H1 (cell line): Measurements from ENCODE around the gene GNAO1. TPM values are rescaled to one million over a fixed set of nuclear protein-coding genes. Genes with fewer than 3 reads are reported as not detected.

Experiments used
- CTCF ChIA-PET: fragments of 300-600 bp; sonication (Branson Sonifier 250); formaldehyde crosslinking; loops from one replicate; lab custom pipeline; 2021; ENCODE audit not compliant: partially characterized antibody; lab: Charles Lee
- POLR2A ChIA-PET: fragments of 300-600 bp; sonication (Branson Sonifier 250); formaldehyde crosslinking; loops from one replicate; lab custom pipeline; 2021; ENCODE audit warnings: inconsistent platforms; ENCODE audit not compliant: partially characterized antibody; lab: Charles Lee
- DNase-seq, 2 experiments: peaks; one replicate each; pipeline versions ENCODE4 v3.0.0 to v3.0.0-alpha.2; 2010 to 2022; ENCODE audit warnings: low spot score in 2 of 2, low read depth in 1 of 2, mixed read lengths in 1 of 2
- FAIRE-seq: peaks from 2 replicates; lab custom pipeline; 2011; peaks lifted over from hg19 to GRCh38; lab: Jason Lieb, UNC
- H2AFZ ChIP-seq: 2 replicates; pipeline ENCODE4 v1.8.1; 2012; ENCODE audit warnings: low read length, inconsistent platforms
- H2AK5ac ChIP-seq: 2 replicates; pipeline ENCODE4 v1.6.1; 2013; ENCODE audit warnings: low read depth, low read length
- H2BK120ac ChIP-seq: replicated peaks from 2 replicates; pipeline ENCODE3; 2013; ENCODE audit warnings: low read depth, low read length, inconsistent platforms
- H2BK12ac ChIP-seq: 2 replicates; pipeline ENCODE4 v1.6.1; 2013; ENCODE audit warnings: low read depth, low read length
- H2BK15ac ChIP-seq: 2 replicates; pipeline ENCODE4 v1.6.1; 2013; ENCODE audit warnings: low read length
- H2BK20ac ChIP-seq: 2 replicates; pipeline ENCODE4 v1.6.1; 2013; ENCODE audit warnings: low read length
- H2BK5ac ChIP-seq: 2 replicates; pipeline ENCODE4 v1.6.1; 2013; ENCODE audit warnings: low read depth, low read length
- H3K14ac ChIP-seq: 2 replicates; pipeline ENCODE4 v1.6.1; 2013; ENCODE audit warnings: inconsistent platforms; ENCODE audit not compliant: insufficient read length
- H3K18ac ChIP-seq: 2 replicates; pipeline ENCODE4 v1.6.1; 2013; ENCODE audit warnings: low read length; ENCODE audit errors: extremely low read depth
- H3K23ac ChIP-seq: 2 replicates; pipeline ENCODE4 v1.6.1; 2013; ENCODE audit warnings: inconsistent platforms; ENCODE audit not compliant: insufficient read length
- H3K23me2 ChIP-seq: 2 replicates; pipeline ENCODE4 v1.6.1; 2013; ENCODE audit warnings: low read depth, low read length
- H3K27ac ChIP-seq: 2 replicates; pipeline ENCODE4 v1.6.1; 2011; ENCODE audit warnings: low read depth, low read length, inconsistent platforms
- H3K27me3 ChIP-seq, 4 experiments: replicated peaks in 1 of 4; 1 replicate in 1 of 4; 2 replicates in 3 of 4; pipeline versions ENCODE4 v1.6.1 to v1.8.1; 2011 to 2013; ENCODE audit warnings: low read length in 3 of 4, mild to moderate bottlenecking in 3 of 4, inconsistent platforms in 2 of 4, mixed read lengths in 2 of 4, moderate library complexity in 1 of 4; ENCODE audit not compliant: control insufficient read depth in 3 of 4, insufficient read depth in 3 of 4; ENCODE audit errors: extremely low read depth in 1 of 4
- H3K36me3 ChIP-seq, 4 experiments: 2 replicates each; pipeline versions ENCODE4 v1.6.1 to v1.8.1; 2011 to 2013; ENCODE audit warnings: mild to moderate bottlenecking in 4 of 4, low read length in 3 of 4, moderate library complexity in 2 of 4, control low read depth in 1 of 4, inconsistent platforms in 1 of 4; ENCODE audit not compliant: insufficient read depth in 4 of 4, control insufficient read depth in 2 of 4
- H3K4ac ChIP-seq: replicated peaks from 2 replicates; pipeline ENCODE3; 2013; ENCODE audit warnings: low read length, low read depth, mixed read lengths, inconsistent platforms; ENCODE audit not compliant: insufficient read length
- H3K4me1 ChIP-seq, 4 experiments: replicated peaks in 1 of 4; 1 replicate in 1 of 4; 2 replicates in 3 of 4; pipeline versions ENCODE4 v1.6.1 to v1.8.1; 2011 to 2013; ENCODE audit warnings: low read length in 3 of 4, inconsistent platforms in 2 of 4, mixed read lengths in 1 of 4; ENCODE audit not compliant: insufficient read depth in 4 of 4, control insufficient read depth in 3 of 4
- H3K4me2 ChIP-seq, 2 experiments: 2 replicates each; pipeline versions ENCODE4 v1.6.1 to v1.8.1; 2011 to 2013; ENCODE audit warnings: low read depth in 2 of 2, low read length in 2 of 2, control low read depth in 1 of 2, inconsistent platforms in 1 of 2, mild to moderate bottlenecking in 1 of 2; ENCODE audit not compliant: insufficient read depth in 1 of 2
- H3K4me3 ChIP-seq, 4 experiments: fragments of 200-600, 300-600 bp in 1 of 4; sonication (generic), shearing (Covaris generic), sonication (Bioruptor Twin) in 1 of 4; 2 replicates each; pipeline versions ENCODE4 v1.5.1 to v1.8.1; 2011 to 2016; ENCODE audit warnings: low read length in 4 of 4, low read depth in 3 of 4, control low read depth in 2 of 4, inconsistent platforms in 2 of 4, mild to moderate bottlenecking in 2 of 4, mixed read lengths in 1 of 4, moderate library complexity in 1 of 4; ENCODE audit not compliant: insufficient read depth in 2 of 4; ENCODE audit errors: extremely low read depth in 1 of 4
- H3K56ac ChIP-seq: replicated peaks from 2 replicates; pipeline ENCODE3; 2013; ENCODE audit warnings: low read depth, mild to moderate bottlenecking, mixed read lengths, low read length, inconsistent platforms; ENCODE audit not compliant: insufficient read length
- H3K79me1 ChIP-seq: 2 replicates; pipeline ENCODE4 v1.6.1; 2013; ENCODE audit warnings: low read depth, low read length, control low read depth
- H3K79me2 ChIP-seq, 2 experiments: 2 replicates each; pipeline versions ENCODE4 v1.6.1 to v1.8.1; 2012 to 2013; ENCODE audit warnings: low read length in 2 of 2, mild to moderate bottlenecking in 2 of 2, inconsistent platforms in 1 of 2; ENCODE audit not compliant: insufficient read depth in 2 of 2, control insufficient read depth in 1 of 2
- H3K9ac ChIP-seq, 4 experiments: replicated peaks in 1 of 4; 1 replicate in 1 of 4; 2 replicates in 3 of 4; pipeline versions ENCODE4 v1.6.1 to v1.8.1; 2011 to 2013; ENCODE audit warnings: low read depth in 3 of 4, low read length in 3 of 4, control low read depth in 2 of 4, mild to moderate bottlenecking in 2 of 4, moderate library complexity in 2 of 4, inconsistent platforms in 1 of 4; ENCODE audit errors: extremely low read depth in 1 of 4
- H3K9me3 ChIP-seq, 2 experiments: 2 replicates each; pipeline versions ENCODE4 v1.6.1 to v1.8.1; 2012 to 2013; ENCODE audit warnings: mild to moderate bottlenecking in 2 of 2, moderate library complexity in 2 of 2, control low read depth in 1 of 2, inconsistent platforms in 1 of 2, low read depth in 1 of 2, low read length in 1 of 2, mixed read lengths in 1 of 2; ENCODE audit not compliant: insufficient read depth in 2 of 2
- H4K20me1 ChIP-seq, 2 experiments: replicated peaks in 1 of 2; 2 replicates each; pipeline versions ENCODE3 to v1.8.1; 2011 to 2013; ENCODE audit warnings: inconsistent platforms in 2 of 2, low read length in 2 of 2, mild to moderate bottlenecking in 1 of 2; ENCODE audit not compliant: insufficient read depth in 2 of 2, control insufficient read depth in 1 of 2
- H4K5ac ChIP-seq: 2 replicates; pipeline ENCODE4 v1.6.1; 2013; ENCODE audit warnings: low read length, low read depth, mixed read lengths, inconsistent platforms; ENCODE audit not compliant: insufficient read length
- H4K8ac ChIP-seq: 2 replicates; pipeline ENCODE4 v1.8.0; 2013; ENCODE audit warnings: mild to moderate bottlenecking, moderate library complexity, low read length, inconsistent platforms; ENCODE audit not compliant: insufficient read depth; ENCODE audit errors: extremely low read depth
- H4K91ac ChIP-seq: replicated peaks from 2 replicates; pipeline ENCODE3; 2013; ENCODE audit warnings: low read length, mixed read lengths, inconsistent platforms; ENCODE audit not compliant: insufficient read length
- ASH2L ChIP-seq: fragments of 200-600, 300-600 bp; sonication (generic); IDR thresholded peaks from one replicate; pipeline ENCODE4 v1.7.1; 2017; ENCODE audit warnings: low read length
- CEBPB ChIP-seq: IDR thresholded peaks from 2 replicates; pipeline ENCODE4 v1.6.1; 2012; ENCODE audit warnings: low read depth, low read length
- NANOG ChIP-seq: IDR thresholded peaks from 2 replicates; pipeline ENCODE4 v1.6.1; 2011; ENCODE audit warnings: low read length, low read depth, mild to moderate bottlenecking, inconsistent platforms; ENCODE audit not compliant: insufficient read depth, poor library complexity, severe bottlenecking
- RBBP5 ChIP-seq: IDR thresholded peaks from 2 replicates; pipeline ENCODE4 v1.7.1; 2012; ENCODE audit warnings: low read depth, mild to moderate bottlenecking, inconsistent platforms, low read length, moderate library complexity, borderline replicate concordance
- RXRA ChIP-seq: IDR thresholded peaks from 2 replicates; pipeline ENCODE4 v1.6.1; 2011; ENCODE audit warnings: low read depth, mild to moderate bottlenecking, low read length, moderate library complexity; ENCODE audit not compliant: insufficient read depth
- SIN3A ChIP-seq, 2 experiments: IDR thresholded peaks in 1 of 2; conservative IDR thresholded peaks in 1 of 2; 2 replicates each; pipeline ENCODE4 v1.6.1; 2011 to 2012; ENCODE audit warnings: low read length in 2 of 2, improper control_type of control experiment in 1 of 2, low read depth in 1 of 2, mild to moderate bottlenecking in 1 of 2
- WGBS, 2 experiments: shearing (Covaris generic) in 1 of 2; methylation state at CpG; one replicate each; pipeline versions ENCODE4 v1.1.6 to v1.1.7; 2013 to 2015; ENCODE audit warnings: low lambda C conversion rate in 2 of 2, mixed read lengths in 2 of 2, inconsistent platforms in 1 of 2, low coverage in 1 of 2, missing lambda C conversion rate in 1 of 2; ENCODE audit not compliant: insufficient replicate concordance in 2 of 2, insufficient coverage in 1 of 2, insufficient read length in 1 of 2; ENCODE audit errors: extremely low coverage in 1 of 2, missing lambda C conversion rate in 1 of 2; 5-methylcytosine and 5-hydroxymethylcytosine counted together
- polyA plus RNA-seq, 7 experiments: library from polyadenylated mRNA; depleted of rRNA in 3 of 7; stranded (reverse) in 5 of 7; unstranded in 2 of 7; fragments of >200 nt in 5 of 7; fragments of 200-250 nt in 2 of 7; gene quantifications; 1 replicate in 5 of 7; 2 replicates in 1 of 7; 4 replicates in 1 of 7; pipeline versions ENCODE4 v1.2.1 to v1.2.3, GENCODE V29; 2011 to 2013; ENCODE audit warnings: missing spikeins in 2 of 7, mixed read lengths in 2 of 7
- total RNA-seq: library from RNA; stranded (reverse); fragmentation: NEBNext Ultra II Directional; extraction: Animal tissue kit (Norgen Biotek cat#: 25700); gene quantifications from 2 replicates; pipeline ENCODE4 v1.2.1, GENCODE V29; 2021

The GNAO1 gene
- total and polyA plus RNA-seq, 2 of the 8 experiments (the other 6 are each of a cell fraction or from before 2014, with no cell fraction given) = 6.7 to 34.4 TPM

DNA sequence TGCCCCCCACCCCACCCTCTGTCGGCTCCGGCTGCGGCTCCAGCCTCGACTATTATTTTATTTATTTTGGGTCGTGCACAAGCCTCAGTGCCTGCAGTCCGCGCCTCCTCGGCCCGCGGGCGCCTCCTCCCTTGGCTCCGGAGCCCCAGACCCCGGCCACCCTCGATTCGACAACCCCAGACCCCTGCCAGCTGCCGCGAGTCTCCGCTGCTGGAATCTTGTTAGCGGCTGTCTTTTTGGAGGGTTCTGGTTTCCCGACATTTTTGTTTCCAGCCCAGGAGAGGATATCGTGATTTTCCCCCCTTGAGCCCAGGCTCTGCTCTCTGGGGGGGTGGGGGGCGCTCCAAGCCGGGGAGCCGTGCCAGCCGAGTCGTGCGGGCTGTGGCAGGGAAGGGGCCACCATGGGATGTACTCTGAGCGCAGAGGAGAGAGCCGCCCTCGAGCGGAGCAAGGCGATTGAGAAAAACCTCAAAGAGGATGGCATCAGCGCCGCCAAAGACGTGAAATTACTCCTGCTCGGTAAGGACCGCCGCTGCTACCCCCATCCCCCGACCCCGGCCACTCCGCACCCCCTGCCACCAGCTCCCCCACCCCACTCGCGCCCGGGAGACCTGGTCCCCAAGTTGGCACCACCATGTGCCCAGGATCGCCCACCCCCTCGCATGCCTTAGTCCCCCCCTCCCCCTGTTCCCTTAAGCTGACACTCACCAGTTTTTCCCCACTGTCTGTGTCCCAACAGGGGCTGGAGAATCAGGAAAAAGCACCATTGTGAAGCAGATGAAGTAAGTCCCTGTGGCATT lies 746 bp downstream of the GNAO1 start:
- H3K56ac ChIP-seq = no peak overlapping the region
- H3K27me3 ChIP-seq = peaks cover 0 to 31% (median 17%) of the 10 kb centered on the region in 4 experiments; a peak in 6 of 7 replicates
- DNase-seq (peak in 1 of 2 experiments; percentile 56), FAIRE-seq (no peak)
- CTCF ChIA-PET = interaction anchor here (1.0 to 1.4 kb wide), 2 partner anchors 89 to 126 kb away, joined by 4 to 6 read pairs; no protein-coding TSS in a partner anchor
- H2BK120ac ChIP-seq = no peak overlapping the region
- no peak overlapping the region for H2AFZ ChIP-seq
- TF ChIP-seq RXRA (no peak), ASH2L (peak; percentile 30), CEBPB (no peak), NANOG (no peak), RBBP5 (0 out of 2 replicates have a peak, but pooled peaks have one; percentile 27), SIN3A (conservative IDR thresholded peaks at IDR 0.05 in 1 of 2, IDR thresholded peaks at IDR 0.05 in 1 of 2; ENCODE audit: low read depth in 1 of 2, low read length in 2 of 2) (0 out of 4 replicates have a peak, but pooled peaks of 1 of the 2 experiments have one; percentile 23)
- no peaks in the 10 kb centered on the region for H3K36me3 ChIP-seq
- H3K9me3 ChIP-seq = no peaks in the 10 kb centered on the region
- H3K4me2 ChIP-seq = peak overlapping the region; percentile 69 to 94
- peaks cover 0 to 22% of the 10 kb centered on the region in 2 experiments; a peak in 2 of 4 replicates for H3K79me2 ChIP-seq
- WGBS, 2 experiments = 4% methylated on average over 21 of the region's 46 CpGs; no CpG with 5 or more reads in 1 of the 2 experiments
- H3K23ac ChIP-seq = no peak overlapping the region
- peaks cover 4 to 8% of the 10 kb centered on the region in 2 experiments for H4K20me1 ChIP-seq
- peaks cover 5% of the 10 kb centered on the region; the same call in 1 of the 2 replicates for H3K79me1 ChIP-seq
- no peak overlapping the region for H3K14ac ChIP-seq
- H3K23me2 ChIP-seq = peaks cover 17% of the 10 kb centered on the region; the same call in 1 of the 2 replicates
- peaks cover 8 to 17% (median 13%) of the 10 kb centered on the region in 4 experiments for H3K4me1 ChIP-seq
- peak overlapping the region; percentile 57 to 88 (median 76) for H3K4me3 ChIP-seq
- no peak overlapping the region for H2BK5ac ChIP-seq
- no peak overlapping the region for H2BK15ac ChIP-seq
- H3K18ac ChIP-seq = no peak overlapping the region; the same call in 1 of the 2 replicates
- H4K91ac ChIP-seq = no peak overlapping the region
- H4K8ac ChIP-seq = no peak overlapping the region
- no peak overlapping the region for H4K5ac ChIP-seq
- H2AK5ac ChIP-seq = no peak overlapping the region
- H3K9ac ChIP-seq = no peak overlapping the region
- no peak overlapping the region for H3K27ac ChIP-seq
- no peak overlapping the region for H3K4ac ChIP-seq
- POLR2A ChIA-PET = interaction anchor here (1.1 to 1.9 kb wide), 3 partner anchors 11 to 248 kb away, joined by 3 to 4 read pairs (median 4); no protein-coding TSS in a partner anchor
- no peak overlapping the region for H2BK12ac ChIP-seq
- H2BK20ac ChIP-seq = no peak overlapping the region
